ENCODE results near the gene LAMA4. TPM values are rescaled to one million over a fixed set of nuclear protein-coding genes. Genes with fewer than 3 reads are reported as not detected.
A peak's percentile ranks its signal among the peaks of the same experiment; 100 is the strongest.

LAMA4 gene
- total and polyA plus RNA-seq, 7 experiments from 2014 or later = not detected

DNA sequence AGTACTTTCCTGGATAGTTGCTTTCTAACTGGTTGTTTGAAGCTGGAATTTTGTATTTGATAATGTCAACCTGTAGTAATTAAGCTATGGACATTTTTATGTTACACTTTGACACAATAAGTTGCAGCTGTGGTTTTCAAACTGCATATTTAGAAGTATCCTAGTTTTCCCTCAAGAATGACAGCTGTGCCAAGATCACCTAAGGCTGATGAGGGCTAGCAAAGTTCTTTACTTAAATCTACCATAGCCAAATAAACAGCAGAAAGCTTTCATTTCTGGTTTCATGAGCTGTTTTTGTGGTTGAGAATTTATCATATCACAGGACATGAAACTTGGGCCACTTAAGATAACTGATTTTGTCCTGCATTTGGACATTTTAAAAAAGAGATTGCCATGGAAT, 136.3 kb downstream of the LAMA4 start:
- ChIA-PET POLR2A (no interaction called here), CTCF (no interaction called here)
- DNase-seq (no peak), ATAC-seq (no peak)
- peaks cover 0 to 19% (median 0%) of the 10 kb centered on the region in 7 donors for H3K4me1 Mint-ChIP-seq
- no peaks in the 10 kb centered on the region for H3K9me3 Mint-ChIP-seq
- H3K4me3 ChIP-seq (ENCODE audit: low read length) = no peak overlapping the region
- H3K27ac ChIP-seq (ENCODE audit: low read depth, low read length) = no peak overlapping the region
- H3K4me3 Mint-ChIP-seq = no peak overlapping the region
- H3K27me3 Mint-ChIP-seq = peaks cover 12 to 21% (median 17%) of the 10 kb centered on the region in 5 donors
- H3K27me3 ChIP-seq (ENCODE audit: control insufficient read depth in 2 of 2, insufficient read depth in 2 of 2, low read length in 2 of 2) = no peaks in the 10 kb centered on the region
- intact Hi-C loops (cut with micrococcal nuclease) = no loop called here
- H3K9me3 ChIP-seq (ENCODE audit: control insufficient read depth in 2 of 3, low read length in 3 of 3) = no peaks in the 10 kb centered on the region
- no peaks in the 10 kb centered on the region for H3K4me1 ChIP-seq (ENCODE audit: control insufficient read depth in 2 of 2, insufficient read depth in 2 of 2, low read length in 2 of 2)
- H3K36me3 ChIP-seq (ENCODE audit: control insufficient read depth in 2 of 3, insufficient read depth in 3 of 3, low read length in 3 of 3) = no peaks in the 10 kb centered on the region
- no peak overlapping the region for H3K27ac Mint-ChIP-seq
- no peaks in the 10 kb centered on the region for H3K36me3 Mint-ChIP-seq

GRCh38 chr6:112117554-112117953, 136.8 kb downstream of the LAMA4 start:
- H3K27ac ChIP-seq (ENCODE audit: low read depth, low read length) = no peak overlapping the region
- Mint-ChIP-seq H3K4me3 (peak overlapping the region in 1 of 10 donors; percentile 63), H3K27ac (peak overlapping the region in 1 of 9 donors; percentile 81), H3K4me1 (peaks cover 0 to 19% (median 0%) of the 10 kb centered on the region in 7 donors), H3K36me3 (no peaks in the 10 kb centered on the region), H3K27me3 (peaks cover 14 to 22% (median 17%) of the 10 kb centered on the region in 5 donors), H3K9me3 (no peaks in the 10 kb centered on the region)
- no peaks in the 10 kb centered on the region for H3K9me3 ChIP-seq (ENCODE audit: control insufficient read depth in 2 of 3, low read length in 3 of 3)
- H3K4me1 ChIP-seq (ENCODE audit: control insufficient read depth in 2 of 2, insufficient read depth in 2 of 2, low read length in 2 of 2) = no peaks in the 10 kb centered on the region
- ATAC-seq (no peak), DNase-seq (no peak)
- intact Hi-C loops (cut with micrococcal nuclease) = no loop called here
- no peak overlapping the region for H3K4me3 ChIP-seq (ENCODE audit: low read length)
- ChIA-PET CTCF (interaction anchor here (0.5 kb wide), 1 partner anchor 44 kb away, joined by 4 read pairs; no protein-coding TSS in a partner anchor), POLR2A (no interaction called here)
- H3K36me3 ChIP-seq (ENCODE audit: control insufficient read depth in 2 of 3, insufficient read depth in 3 of 3, low read length in 3 of 3) = no peaks in the 10 kb centered on the region
- H3K27me3 ChIP-seq (ENCODE audit: control insufficient read depth in 2 of 2, insufficient read depth in 2 of 2, low read length in 2 of 2) = no peaks in the 10 kb centered on the region

GRCh38 chr6:112116221-112116620, 138.1 kb downstream of the LAMA4 start:
- Mint-ChIP-seq H3K9me3 (no peaks in the 10 kb centered on the region), H3K4me3 (no peak overlapping the region), H3K27ac (no peak overlapping the region), H3K4me1 (peaks cover 0 to 19% (median 0%) of the 10 kb centered on the region in 7 donors), H3K27me3 (peaks cover 14 to 33% (median 24%) of the 10 kb centered on the region in 5 donors), H3K36me3 (no peaks in the 10 kb centered on the region)
- Histone ChIP-seq H3K27me3 (ENCODE audit: control insufficient read depth in 2 of 2, insufficient read depth in 2 of 2, low read length in 2 of 2) (no peaks in the 10 kb centered on the region), H3K27ac (ENCODE audit: low read depth, low read length) (no peak overlapping the region), H3K9me3 (ENCODE audit: control insufficient read depth in 2 of 3, low read length in 3 of 3) (no peaks in the 10 kb centered on the region), H3K4me3 (ENCODE audit: low read length) (no peak overlapping the region), H3K4me1 (ENCODE audit: control insufficient read depth in 2 of 2, insufficient read depth in 2 of 2, low read length in 2 of 2) (no peaks in the 10 kb centered on the region), H3K36me3 (ENCODE audit: control insufficient read depth in 2 of 3, insufficient read depth in 3 of 3, low read length in 3 of 3) (no peaks in the 10 kb centered on the region)
- CTCF ChIA-PET = no interaction called here
- POLR2A ChIA-PET = no interaction called here
- ATAC-seq (no peak), DNase-seq (no peak)
- intact Hi-C loops (cut with micrococcal nuclease) = no loop called here

- ChIA-PET POLR2A (no interaction called here), CTCF (no interaction called here)
- Mint-ChIP-seq H3K4me3 (no peak overlapping the region), H3K9me3 (no peaks in the 10 kb centered on the region), H3K27me3 (peaks cover 14 to 33% (median 27%) of the 10 kb centered on the region in 5 donors), H3K36me3 (no peaks in the 10 kb centered on the region), H3K27ac (no peak overlapping the region), H3K4me1 (peaks cover 0 to 19% (median 0%) of the 10 kb centered on the region in 7 donors)
- intact Hi-C loops (cut with micrococcal nuclease) = no loop called here
- H3K27ac ChIP-seq (ENCODE audit: low read depth, low read length) = no peak overlapping the region
- no peaks in the 10 kb centered on the region for H3K36me3 ChIP-seq (ENCODE audit: control insufficient read depth in 2 of 3, insufficient read depth in 3 of 3, low read length in 3 of 3)
- DNase-seq (no peak), ATAC-seq (no peak)
- H3K4me1 ChIP-seq (ENCODE audit: control insufficient read depth in 2 of 2, insufficient read depth in 2 of 2, low read length in 2 of 2) = no peaks in the 10 kb centered on the region
- no peaks in the 10 kb centered on the region for H3K27me3 ChIP-seq (ENCODE audit: control insufficient read depth in 2 of 2, insufficient read depth in 2 of 2, low read length in 2 of 2)
- H3K9me3 ChIP-seq (ENCODE audit: control insufficient read depth in 2 of 3, low read length in 3 of 3) = no peaks in the 10 kb centered on the region
- no peak overlapping the region for H3K4me3 ChIP-seq (ENCODE audit: low read length)
Measured at GRCh38 chr6:112114577-112115223, 139.7 kb downstream of the LAMA4 start.

DNA sequence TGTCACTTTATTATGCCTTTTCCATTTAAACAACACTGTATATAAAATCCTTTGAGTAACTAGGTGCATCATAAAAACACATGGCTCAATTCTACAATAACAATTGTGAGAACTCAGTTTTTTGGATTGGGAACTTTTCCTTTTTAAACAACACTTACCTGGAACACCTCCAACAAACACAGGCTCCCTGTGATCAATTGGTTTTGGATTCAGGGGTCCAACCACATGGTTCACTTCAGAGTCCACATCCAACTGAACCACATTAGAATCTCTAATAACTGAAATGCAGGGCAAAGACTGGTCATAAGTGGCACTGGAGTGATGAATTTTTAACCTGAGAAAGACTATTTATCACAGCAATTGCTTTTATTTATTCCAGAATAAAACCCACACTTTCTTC, 140.4 kb downstream of the LAMA4 start:
- no peak overlapping the region for H3K27ac ChIP-seq (ENCODE audit: low read depth, low read length)
- POLR2A ChIA-PET = no interaction called here
- H3K9me3 Mint-ChIP-seq = no peaks in the 10 kb centered on the region
- ATAC-seq = no peak
- no peaks in the 10 kb centered on the region for H3K36me3 ChIP-seq (ENCODE audit: control insufficient read depth in 2 of 3, insufficient read depth in 3 of 3, low read length in 3 of 3)
- no peak overlapping the region for H3K4me3 Mint-ChIP-seq
- no peak overlapping the region for H3K4me3 ChIP-seq (ENCODE audit: low read length)
- H3K4me1 Mint-ChIP-seq = peaks cover 0 to 19% (median 0%) of the 10 kb centered on the region in 7 donors
- CTCF ChIA-PET = no interaction called here
- H3K27me3 ChIP-seq (ENCODE audit: control insufficient read depth in 2 of 2, insufficient read depth in 2 of 2, low read length in 2 of 2) = no peaks in the 10 kb centered on the region
- H3K27ac Mint-ChIP-seq = no peak overlapping the region
- DNase-seq = no peak
- intact Hi-C loops (cut with micrococcal nuclease) = no loop called here
- H3K9me3 ChIP-seq (ENCODE audit: control insufficient read depth in 2 of 3, low read length in 3 of 3) = no peaks in the 10 kb centered on the region
- H3K36me3 Mint-ChIP-seq = no peaks in the 10 kb centered on the region
- peaks cover 14 to 33% (median 31%) of the 10 kb centered on the region in 5 donors for H3K27me3 Mint-ChIP-seq
- no peaks in the 10 kb centered on the region for H3K4me1 ChIP-seq (ENCODE audit: control insufficient read depth in 2 of 2, insufficient read depth in 2 of 2, low read length in 2 of 2)

DNA sequence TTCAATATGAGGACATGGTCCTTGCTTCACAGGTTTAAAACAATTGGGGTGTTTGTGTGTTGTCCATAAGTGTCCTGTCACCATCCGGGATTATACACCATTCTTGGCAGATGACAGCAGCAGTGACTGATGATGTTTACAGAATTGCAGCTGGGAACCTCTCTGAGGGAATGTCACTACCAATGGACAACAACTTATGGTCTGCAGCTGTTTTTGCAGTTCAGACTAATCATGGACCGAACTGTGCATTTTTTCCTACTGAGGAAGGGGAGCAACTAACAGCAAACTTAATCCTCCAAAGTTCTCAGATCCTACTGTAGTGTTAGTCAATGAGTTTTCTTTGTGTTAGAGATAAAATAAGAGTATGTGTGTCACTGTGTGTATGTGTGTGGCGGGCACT, 140.9 kb downstream of the LAMA4 start:
- POLR2A ChIA-PET = no interaction called here
- no peak for DNase-seq

DNA sequence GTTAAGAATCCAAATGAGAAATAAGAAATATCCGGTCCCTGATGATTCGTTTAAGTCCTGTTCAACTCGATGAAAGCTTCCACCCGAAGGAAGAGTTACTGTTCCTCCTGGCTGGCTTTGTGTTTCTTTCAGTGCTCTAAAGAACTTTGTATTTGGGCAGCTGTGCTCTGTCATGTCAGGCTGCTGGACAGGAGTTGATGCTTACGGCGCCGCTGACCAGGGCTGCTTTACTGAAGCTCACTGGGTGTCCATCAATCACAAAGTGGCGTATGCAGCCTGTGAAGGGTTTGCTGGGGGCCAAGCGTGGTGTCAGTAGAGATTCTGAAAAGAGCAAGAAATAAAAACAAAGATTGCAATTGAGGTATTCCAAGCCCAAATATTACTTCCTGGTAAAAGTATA, 145.1 kb downstream of the LAMA4 start:
- H3K4me1 Mint-ChIP-seq = no peaks in the 10 kb centered on the region
- ChIA-PET POLR2A (no interaction called here), CTCF (interaction anchor here (0.6 kb wide), 1 partner anchor 593 kb away, joined by 3 read pairs; no protein-coding TSS in a partner anchor)
- intact Hi-C loops (cut with micrococcal nuclease) = no loop called here
- H3K36me3 Mint-ChIP-seq = peaks cover 0 to 10% (median 4%) of the 10 kb centered on the region in 5 donors
- Histone ChIP-seq H3K27ac (ENCODE audit: low read depth, low read length) (no peak overlapping the region), H3K9me3 (ENCODE audit: control insufficient read depth in 2 of 3, low read length in 3 of 3) (no peaks in the 10 kb centered on the region), H3K4me1 (ENCODE audit: control insufficient read depth in 2 of 2, insufficient read depth in 2 of 2, low read length in 2 of 2) (no peaks in the 10 kb centered on the region), H3K4me3 (ENCODE audit: low read length) (no peak overlapping the region), H3K36me3 (ENCODE audit: control insufficient read depth in 2 of 3, insufficient read depth in 3 of 3, low read length in 3 of 3) (no peaks in the 10 kb centered on the region), H3K27me3 (ENCODE audit: control insufficient read depth in 2 of 2, insufficient read depth in 2 of 2, low read length in 2 of 2) (no peaks in the 10 kb centered on the region)
- peaks cover 0 to 24% (median 7%) of the 10 kb centered on the region in 11 donors for H3K9me3 Mint-ChIP-seq
- H3K27me3 Mint-ChIP-seq = peaks cover 0 to 45% (median 24%) of the 10 kb centered on the region in 5 donors
- H3K27ac Mint-ChIP-seq = no peak overlapping the region
- ATAC-seq (no peak), DNase-seq (no peak)
- H3K4me3 Mint-ChIP-seq = no peak overlapping the region

More for the DNA sequence above, 140.9 kb downstream of the LAMA4 start:
- Mint-ChIP-seq H3K9me3 (no peaks in the 10 kb centered on the region), H3K4me1 (peaks cover 0 to 19% (median 0%) of the 10 kb centered on the region in 7 donors), H3K27ac (no peak overlapping the region), H3K4me3 (no peak overlapping the region), H3K36me3 (no peaks in the 10 kb centered on the region), H3K27me3 (peaks cover 14 to 33% (median 31%) of the 10 kb centered on the region in 5 donors)
- Histone ChIP-seq H3K27me3 (ENCODE audit: control insufficient read depth in 2 of 2, insufficient read depth in 2 of 2, low read length in 2 of 2) (no peaks in the 10 kb centered on the region), H3K36me3 (ENCODE audit: control insufficient read depth in 2 of 3, insufficient read depth in 3 of 3, low read length in 3 of 3) (no peaks in the 10 kb centered on the region), H3K9me3 (ENCODE audit: control insufficient read depth in 2 of 3, low read length in 3 of 3) (no peaks in the 10 kb centered on the region), H3K4me1 (ENCODE audit: control insufficient read depth in 2 of 2, insufficient read depth in 2 of 2, low read length in 2 of 2) (no peaks in the 10 kb centered on the region), H3K4me3 (ENCODE audit: low read length) (no peak overlapping the region), H3K27ac (ENCODE audit: low read depth, low read length) (no peak overlapping the region)
- intact Hi-C loops (cut with micrococcal nuclease) = no loop called here
- CTCF ChIA-PET = no interaction called here
- no peak for ATAC-seq
